GM12878 (cell line): ENCODE results near the gene ERO1A.

Experiments used
- BHLHE40 ChIP-seq, 2 experiments: fragments of 450-650 bp in 1 of 2; IDR thresholded peaks; 2 replicates each; pipeline ENCODE4 v1.6.1; 2011 to 2017; ENCODE audit warnings: low read depth in 2 of 2, borderline replicate concordance in 1 of 2, improper control_type of control experiment in 1 of 2, low read length in 1 of 2, mild to moderate bottlenecking in 1 of 2
- CHD1 ChIP-seq: IDR thresholded peaks from 2 replicates; pipeline ENCODE4 v1.6.1; 2012; ENCODE audit warnings: low read depth, low read length, improper control_type of control experiment
- HCFC1 ChIP-seq: fragments of 150-350 bp; IDR thresholded peaks from 2 replicates; pipeline ENCODE4 v1.6.1; 2014; ENCODE audit warnings: low read length
- JUNB ChIP-seq: IDR thresholded peaks from 2 replicates; pipeline ENCODE4 v1.6.1; 2016; ENCODE audit warnings: antibody characterized with exemption, mild to moderate bottlenecking
- JUND ChIP-seq: IDR thresholded peaks from 2 replicates; pipeline ENCODE4 v1.6.1; 2012; ENCODE audit warnings: low read depth, mild to moderate bottlenecking, low read length, improper control_type of control experiment, moderate library complexity
- MYC ChIP-seq: IDR thresholded peaks from 2 replicates; pipeline ENCODE4 v1.6.1; 2011; ENCODE audit warnings: mild to moderate bottlenecking, low read length, moderate library complexity, inconsistent platforms; ENCODE audit not compliant: insufficient read depth, insufficient replicate concordance, insufficient read length, severe bottlenecking
- POLR2A ChIP-seq: IDR thresholded peaks from 2 replicates; pipeline ENCODE4 v1.6.1; 2011; ENCODE audit warnings: low read depth, mild to moderate bottlenecking, low read length
- SIX5 ChIP-seq: IDR thresholded peaks from 2 replicates; pipeline ENCODE4 v1.6.1; 2011; ENCODE audit warnings: mild to moderate bottlenecking, low read depth, low read length, moderate library complexity; ENCODE audit not compliant: severe bottlenecking
- SMAD5 ChIP-seq: IDR thresholded peaks from 2 replicates; pipeline ENCODE4 v1.6.1; 2016; ENCODE audit warnings: antibody characterized with exemption, low read depth
- SP1 ChIP-seq: IDR thresholded peaks from one replicate; pipeline ENCODE4 v1.6.1; 2011; ENCODE audit warnings: low read depth, low read length
- YY1 ChIP-seq: IDR thresholded peaks from 2 replicates; pipeline ENCODE4 v1.6.1; 2011; ENCODE audit warnings: low read depth, mild to moderate bottlenecking, low read length
- TF ChIP-seq, protein P1 (sequence below), 3 experiments: IDR thresholded peaks in 2 of 3; conservative IDR thresholded peaks in 1 of 3; 2 replicates each; pipeline ENCODE4 v1.5.1; 2011; ENCODE audit warnings: low read depth in 3 of 3, low read length in 3 of 3, mild to moderate bottlenecking in 3 of 3, control low read depth in 2 of 3, moderate library complexity in 2 of 3, inconsistent platforms in 1 of 3, mixed read lengths in 1 of 3; ENCODE audit not compliant: control insufficient read depth in 2 of 3, insufficient read depth in 1 of 3; ENCODE audit errors: extremely low read depth in 1 of 3

DNA sequence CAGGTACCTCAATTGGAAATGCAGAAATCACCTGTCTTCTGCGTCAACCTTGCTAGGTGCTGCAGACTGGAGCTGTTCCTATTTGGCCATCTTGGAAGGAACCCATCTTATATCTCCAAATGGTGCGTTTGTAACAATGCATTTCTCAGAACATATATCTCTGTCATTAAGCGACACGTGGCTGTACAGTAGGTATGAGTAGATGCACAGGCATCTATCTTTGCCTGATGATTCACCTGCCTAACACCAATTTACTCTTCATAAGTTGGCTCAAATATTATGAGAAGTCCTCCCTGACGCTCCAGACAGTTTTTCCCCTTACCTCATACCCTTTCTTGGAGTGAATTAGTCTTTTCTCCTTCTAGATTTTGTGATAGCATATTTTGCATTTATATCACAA is 98.5 kb downstream of the ERO1A start:
- TF ChIP-seq SP1 (no peak), CHD1 (no peak), BHLHE40 (IDR thresholded peaks at IDR 0.05; ENCODE audit: borderline replicate concordance in 1 of 2, low read depth in 2 of 2, low read length in 1 of 2) (no peak), HCFC1 (no peak), MYC (no peak), SMAD5 (no peak), JUND (no peak), POLR2A (no peak), SIX5 (no peak), JUNB (no peak), YY1 (no peak)
- TF ChIP-seq, protein P1, sequence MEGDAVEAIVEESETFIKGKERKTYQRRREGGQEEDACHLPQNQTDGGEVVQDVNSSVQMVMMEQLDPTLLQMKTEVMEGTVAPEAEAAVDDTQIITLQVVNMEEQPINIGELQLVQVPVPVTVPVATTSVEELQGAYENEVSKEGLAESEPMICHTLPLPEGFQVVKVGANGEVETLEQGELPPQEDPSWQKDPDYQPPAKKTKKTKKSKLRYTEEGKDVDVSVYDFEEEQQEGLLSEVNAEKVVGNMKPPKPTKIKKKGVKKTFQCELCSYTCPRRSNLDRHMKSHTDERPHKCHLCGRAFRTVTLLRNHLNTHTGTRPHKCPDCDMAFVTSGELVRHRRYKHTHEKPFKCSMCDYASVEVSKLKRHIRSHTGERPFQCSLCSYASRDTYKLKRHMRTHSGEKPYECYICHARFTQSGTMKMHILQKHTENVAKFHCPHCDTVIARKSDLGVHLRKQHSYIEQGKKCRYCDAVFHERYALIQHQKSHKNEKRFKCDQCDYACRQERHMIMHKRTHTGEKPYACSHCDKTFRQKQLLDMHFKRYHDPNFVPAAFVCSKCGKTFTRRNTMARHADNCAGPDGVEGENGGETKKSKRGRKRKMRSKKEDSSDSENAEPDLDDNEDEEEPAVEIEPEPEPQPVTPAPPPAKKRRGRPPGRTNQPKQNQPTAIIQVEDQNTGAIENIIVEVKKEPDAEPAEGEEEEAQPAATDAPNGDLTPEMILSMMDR (IDR thresholded peaks at IDR 0.05 in 2 of 3, conservative IDR thresholded peaks at IDR 0.05 in 1 of 3; ENCODE audit: control insufficient read depth in 2 of 3, extremely low read depth in 1 of 3, insufficient read depth in 1 of 3, low read depth in 3 of 3, low read length in 3 of 3) = no peak
